ENCODE data around the gene SLC30A1.

- TF ChIP-seq CTCF (IDR thresholded peaks at IDR 0.05) (no peak), EP300 (IDR thresholded peaks at IDR 0.05) (no peak)
Measured at GRCh38 chr1:211580303-211580687, 1.3 kb upstream of the SLC30A1 start.

Measured in sigmoid colon (tissue), 4 donors.